ENCODE results near the gene TBL1X.

- no peak for TF ChIP-seq SIN3A (conservative IDR thresholded peaks at IDR 0.05 in 1 of 2, IDR thresholded peaks at IDR 0.05 in 1 of 2; ENCODE audit: low read depth in 1 of 2, low read length in 2 of 2)
- TF ChIP-seq CTCF (IDR thresholded peaks at IDR 0.05; ENCODE audit: control extremely low read depth in 1 of 3, insufficient read depth in 1 of 3, low read depth in 1 of 3, low read length in 3 of 3): no peak
- TF ChIP-seq KDM5A (IDR thresholded peaks at IDR 0.05; ENCODE audit: low read length): no peak
- TF ChIP-seq SP2 (IDR thresholded peaks at IDR 0.05; ENCODE audit: low read length): no peak
- no peak for TF ChIP-seq SP4 (IDR thresholded peaks at IDR 0.05; ENCODE audit: low read length)
- no peak for TF ChIP-seq CEBPB (IDR thresholded peaks at IDR 0.05; ENCODE audit: low read depth, low read length)
- no peak for TF ChIP-seq POLR2A (IDR thresholded peaks at IDR 0.05; ENCODE audit: control extremely low read depth in 1 of 2, low read depth in 2 of 2, low read length in 2 of 2)
- no peak for TF ChIP-seq RAD21 (IDR thresholded peaks at IDR 0.05 in 1 of 2, conservative IDR thresholded peaks at IDR 0.05 in 1 of 2; ENCODE audit: low read depth in 2 of 2, low read length in 2 of 2)
- TF ChIP-seq ATF2 (IDR thresholded peaks at IDR 0.05; ENCODE audit: low read length): no peak
- no peak for TF ChIP-seq TAF1 (IDR thresholded peaks at IDR 0.05; ENCODE audit: low read depth, low read length)
These were observed 30.6 kb downstream of the TBL1X start for GRCh38 chrX:9495496-9495895.

Data from H1 (cell line).